GM12872 (cell line): ENCODE measurements around the gene GAL3ST3.

Experiments
- TF ChIP-seq, protein P1 (sequence below): IDR thresholded peaks from 3 replicates; pipeline ENCODE4 v1.5.1; 2011; ENCODE audit warnings: low read depth, mild to moderate bottlenecking, low read length, moderate library complexity; ENCODE audit not compliant: insufficient read depth

GAL3ST3 gene

DNA sequence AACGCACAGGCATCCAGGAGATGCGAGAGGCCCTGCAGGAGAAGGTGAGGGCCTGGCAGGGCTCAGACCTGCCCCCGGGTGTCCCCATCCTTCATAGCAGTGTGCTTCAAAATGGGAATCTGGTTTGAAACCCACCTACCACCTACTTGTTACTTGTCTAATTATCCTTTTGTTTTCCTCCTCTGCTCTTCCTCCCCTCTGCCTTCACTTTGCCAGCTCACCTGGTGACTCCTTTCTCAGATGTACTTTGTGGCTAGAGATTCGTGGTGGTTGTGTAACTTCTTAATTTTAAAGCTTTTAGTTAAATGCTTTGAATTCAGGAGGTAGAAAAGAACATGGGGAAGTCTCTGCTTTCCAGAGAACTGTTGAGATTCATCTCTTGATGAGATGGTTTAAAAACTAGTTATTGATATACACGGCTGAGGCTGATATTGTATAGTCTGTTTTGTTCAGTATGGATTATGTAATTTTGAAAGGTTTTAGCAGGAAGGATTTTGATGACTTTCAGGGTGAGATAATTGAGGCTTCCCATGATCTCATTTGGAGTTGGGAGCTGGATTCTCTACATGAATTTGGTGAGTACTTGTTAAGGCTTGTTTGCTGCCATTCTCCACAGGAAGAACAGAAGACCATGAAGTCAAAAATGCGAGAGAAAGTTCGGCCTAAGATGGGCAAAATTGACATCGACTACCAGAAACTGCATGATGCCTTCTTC, 11.2 kb upstream of the GAL3ST3 start:
- TF ChIP-seq, protein P1, sequence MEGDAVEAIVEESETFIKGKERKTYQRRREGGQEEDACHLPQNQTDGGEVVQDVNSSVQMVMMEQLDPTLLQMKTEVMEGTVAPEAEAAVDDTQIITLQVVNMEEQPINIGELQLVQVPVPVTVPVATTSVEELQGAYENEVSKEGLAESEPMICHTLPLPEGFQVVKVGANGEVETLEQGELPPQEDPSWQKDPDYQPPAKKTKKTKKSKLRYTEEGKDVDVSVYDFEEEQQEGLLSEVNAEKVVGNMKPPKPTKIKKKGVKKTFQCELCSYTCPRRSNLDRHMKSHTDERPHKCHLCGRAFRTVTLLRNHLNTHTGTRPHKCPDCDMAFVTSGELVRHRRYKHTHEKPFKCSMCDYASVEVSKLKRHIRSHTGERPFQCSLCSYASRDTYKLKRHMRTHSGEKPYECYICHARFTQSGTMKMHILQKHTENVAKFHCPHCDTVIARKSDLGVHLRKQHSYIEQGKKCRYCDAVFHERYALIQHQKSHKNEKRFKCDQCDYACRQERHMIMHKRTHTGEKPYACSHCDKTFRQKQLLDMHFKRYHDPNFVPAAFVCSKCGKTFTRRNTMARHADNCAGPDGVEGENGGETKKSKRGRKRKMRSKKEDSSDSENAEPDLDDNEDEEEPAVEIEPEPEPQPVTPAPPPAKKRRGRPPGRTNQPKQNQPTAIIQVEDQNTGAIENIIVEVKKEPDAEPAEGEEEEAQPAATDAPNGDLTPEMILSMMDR, result no peak

GRCh38 chr11:66056501-66056900, 7.5 kb upstream of the GAL3ST3 start:
- TF ChIP-seq, protein P1, result no peak

DNA sequence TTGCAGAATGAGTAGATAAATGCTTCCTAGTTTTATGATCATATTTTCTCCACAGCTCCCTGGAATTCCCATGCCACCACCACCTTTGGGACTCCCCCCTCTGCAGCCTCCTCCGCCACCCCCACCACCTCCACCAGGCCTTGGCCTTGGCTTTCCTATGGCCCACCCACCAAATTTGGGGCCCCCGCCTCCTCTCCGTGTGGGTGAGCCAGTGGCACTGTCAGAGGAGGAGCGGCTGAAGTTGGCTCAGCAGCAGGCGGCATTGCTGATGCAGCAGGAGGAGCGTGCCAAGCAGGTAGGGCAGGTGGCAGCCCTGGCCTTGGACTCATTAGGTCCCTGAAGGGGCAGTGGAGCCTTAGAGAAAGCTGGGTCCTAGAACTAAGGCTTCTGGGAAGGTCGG, 6.1 kb upstream of the GAL3ST3 start:
- TF ChIP-seq, protein P1, result no peak

DNA sequence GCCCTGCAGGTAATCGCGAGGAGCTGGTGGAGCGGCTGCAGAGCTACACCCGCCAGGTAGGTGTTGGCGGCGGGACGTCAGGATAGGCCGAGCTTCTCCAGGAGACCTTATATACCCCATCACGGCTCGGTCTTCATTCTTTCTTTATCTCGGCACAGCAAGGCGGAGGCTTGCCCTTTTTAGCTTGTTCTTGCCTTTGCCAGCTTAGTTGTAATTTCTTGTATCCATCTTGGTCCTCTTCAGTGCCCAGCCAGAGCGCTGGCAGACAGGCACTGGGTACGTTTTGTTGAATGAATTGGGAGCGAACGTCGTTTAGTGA, 3.7 kb upstream of the GAL3ST3 start:
- TF ChIP-seq, protein P1, result no peak

DNA sequence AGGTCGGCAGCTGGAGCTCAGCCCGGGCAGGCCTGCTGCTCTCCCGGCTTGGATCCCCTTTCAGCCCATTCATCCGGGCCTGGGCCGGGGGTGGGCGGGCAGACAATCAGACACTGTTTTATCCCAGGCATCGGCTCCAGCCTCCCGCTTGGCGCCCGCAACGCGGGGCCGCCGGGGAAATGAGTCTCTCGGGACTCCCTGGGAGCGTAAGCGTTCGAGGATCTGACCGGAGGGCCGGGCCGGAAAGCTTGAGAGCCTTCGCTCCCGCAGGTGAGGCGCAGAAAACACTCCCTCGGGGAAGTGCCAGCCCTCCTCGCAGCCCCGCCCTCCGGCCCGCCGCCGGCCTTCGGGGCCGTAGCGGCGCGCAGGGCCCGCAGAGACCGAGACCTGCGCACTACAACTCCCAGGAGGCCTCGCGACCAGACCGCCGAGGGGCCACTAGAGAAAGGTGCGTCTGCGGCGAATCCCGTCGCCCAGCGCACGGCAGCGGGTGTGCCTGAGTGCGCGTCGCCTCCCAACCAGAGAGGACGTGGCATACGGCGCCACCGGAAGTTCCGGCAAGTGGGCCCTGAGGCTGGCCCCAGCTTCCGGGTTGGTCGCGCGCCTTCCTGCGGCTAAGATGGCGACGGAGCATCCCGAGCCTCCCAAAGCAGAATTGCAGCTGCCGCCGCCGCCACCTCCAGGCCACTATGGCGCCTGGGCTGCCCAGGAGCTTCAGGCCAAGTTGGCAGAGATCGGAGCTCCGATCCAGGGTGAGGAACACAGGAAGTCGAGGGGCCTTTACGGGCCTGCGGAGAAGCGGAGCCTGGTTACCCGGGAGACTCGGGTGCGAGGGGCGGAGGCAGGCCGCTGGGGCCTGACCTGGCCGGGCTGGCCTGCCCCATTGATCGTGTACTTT, 3.1 kb upstream of the GAL3ST3 start, which contains the start of gene SF3B2:
Gene SF3B2 (plus strand): TSS at position 599 of the 898 bp plus-strand sequence. CDS start 21 bp downstream, at position 620.
- TF ChIP-seq, protein P1, result 0 out of 3 replicates have a peak, but pooled peaks have one; percentile 2

GRCh38 chr11:66051371-66051765, 2.4 kb upstream of the GAL3ST3 start:
- TF ChIP-seq, protein P1, result no peak

DNA sequence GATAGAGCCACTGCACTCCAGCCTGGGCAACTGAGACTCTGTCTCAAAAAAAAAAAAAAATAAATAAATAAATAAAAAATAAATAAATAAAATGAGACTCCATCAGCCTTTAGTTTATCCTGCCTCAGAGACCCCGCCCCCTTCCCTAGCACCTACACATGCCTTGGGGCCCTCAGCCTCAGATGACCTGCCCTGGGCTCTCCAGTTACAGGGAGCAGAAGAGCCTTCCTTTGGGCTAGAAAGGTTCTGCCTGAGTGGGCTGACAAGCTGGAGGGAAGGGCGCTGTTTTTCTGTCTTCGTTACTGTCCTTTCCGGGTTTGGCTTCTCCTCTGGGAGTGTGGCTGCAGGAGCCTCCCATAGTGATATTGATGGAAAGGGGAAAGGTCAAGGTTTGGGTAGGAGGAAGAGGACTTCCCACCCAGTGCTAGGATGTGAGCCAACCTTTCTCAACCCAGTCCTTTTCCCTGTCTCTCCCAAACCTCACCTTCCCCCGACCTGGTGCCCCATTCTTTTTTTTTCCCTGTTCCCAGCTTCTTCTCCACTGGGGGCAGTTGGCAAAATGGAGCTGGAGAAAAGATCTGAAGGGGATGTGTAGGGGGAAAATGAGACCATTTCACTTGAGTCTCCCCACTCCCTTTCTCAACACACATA, 1.7 kb upstream of the GAL3ST3 start:
- TF ChIP-seq, protein P1, result no peak
